Smooth muscle cell (in vitro differentiated cells): ENCODE measurements around the gene KLRK1. TPM values are rescaled to one million over a fixed set of nuclear protein-coding genes. Genes with fewer than 3 reads are reported as not detected.

Experiments
- DNase-seq: peaks from one replicate; lab custom pipeline; 2025; ENCODE audit not compliant: unreplicated experiment; lab: John Stamatoyannopoulos, UW
- H2AFZ ChIP-seq: fragments of 200-600 bp; sonication (generic); 2 replicates; pipeline ENCODE4 v1.6.0; 2016; ENCODE audit warnings: antibody characterized with exemption, low read depth, mild to moderate bottlenecking
- H3F3A ChIP-seq: fragments of 200-600 bp; sonication (generic); 2 replicates; pipeline ENCODE4 v1.6.0; 2017; ENCODE audit warnings: antibody characterized with exemption, low read depth
- H3K27ac ChIP-seq: fragments of 200-600 bp; sonication (generic); 2 replicates; pipeline ENCODE4 v1.5.1; 2016; ENCODE audit warnings: low read depth, mild to moderate bottlenecking
- H3K27me3 ChIP-seq: fragments of 200-600 bp; sonication (generic); 2 replicates; pipeline ENCODE4 v1.6.1; 2016; ENCODE audit warnings: low read depth, mild to moderate bottlenecking
- H3K36me3 ChIP-seq: fragments of 200-600 bp; sonication (generic); 2 replicates; pipeline ENCODE4 v1.5.1; 2016; ENCODE audit warnings: low read depth
- H3K4me1 ChIP-seq: fragments of 200-600 bp; sonication (generic); 2 replicates; pipeline ENCODE4 v1.5.1; 2016; ENCODE audit warnings: low read depth
- H3K4me2 ChIP-seq: fragments of 200-600 bp; sonication (generic); 2 replicates; pipeline ENCODE4 v1.6.0; 2016; ENCODE audit warnings: mild to moderate bottlenecking
- H3K4me3 ChIP-seq: fragments of 200-600 bp; sonication (generic); 2 replicates; pipeline ENCODE4 v1.5.1; 2016; ENCODE audit warnings: mild to moderate bottlenecking
- H3K79me2 ChIP-seq: fragments of 200-600 bp; sonication (generic); 2 replicates; pipeline ENCODE4 v1.6.0; 2016; ENCODE audit warnings: low read depth, mild to moderate bottlenecking
- H3K9ac ChIP-seq: fragments of 200-600 bp; sonication (generic); 2 replicates; pipeline ENCODE4 v1.6.0; 2016; ENCODE audit warnings: low read depth
- H3K9me3 ChIP-seq: fragments of 200-600 bp; sonication (generic); replicated peaks from 2 replicates; pipeline ENCODE4 v1.5.1; 2016; ENCODE audit warnings: low read depth
- H4K20me1 ChIP-seq: fragments of 200-600 bp; sonication (generic); 2 replicates; pipeline ENCODE4 v1.6.0; 2016; ENCODE audit warnings: low read depth
- CTCF ChIP-seq: fragments of 200-600 bp; sonication (generic); IDR thresholded peaks from 2 replicates; pipeline ENCODE4 v1.5.1; 2017; ENCODE audit warnings: borderline replicate concordance, mild to moderate bottlenecking, antibody characterized with exemption; ENCODE audit not compliant: insufficient read depth, poor library complexity, severe bottlenecking
- WGBS: methylation state at CpG from one replicate; pipeline ENCODE4 v1.1.7; 2016; ENCODE audit warnings: low lambda C conversion rate; 5-methylcytosine and 5-hydroxymethylcytosine counted together
- polyA plus RNA-seq: library from polyadenylated mRNA; unstranded; fragments of >200 nt; fragmentation: Nextera tagmentation; extraction: Ambion mirVana; gene quantifications from 2 replicates; pipeline ENCODE4 v1.2.1, GENCODE V29; 2016
- total RNA-seq: library from RNA; depleted of rRNA; stranded (reverse); fragments of >200 nt; gene quantifications from 2 replicates; pipeline ENCODE4 v1.2.3, GENCODE V29; 2014

KLRK1 gene
- total and polyA plus RNA-seq, 2 experiments from 2014 or later, result not detected

DNA sequence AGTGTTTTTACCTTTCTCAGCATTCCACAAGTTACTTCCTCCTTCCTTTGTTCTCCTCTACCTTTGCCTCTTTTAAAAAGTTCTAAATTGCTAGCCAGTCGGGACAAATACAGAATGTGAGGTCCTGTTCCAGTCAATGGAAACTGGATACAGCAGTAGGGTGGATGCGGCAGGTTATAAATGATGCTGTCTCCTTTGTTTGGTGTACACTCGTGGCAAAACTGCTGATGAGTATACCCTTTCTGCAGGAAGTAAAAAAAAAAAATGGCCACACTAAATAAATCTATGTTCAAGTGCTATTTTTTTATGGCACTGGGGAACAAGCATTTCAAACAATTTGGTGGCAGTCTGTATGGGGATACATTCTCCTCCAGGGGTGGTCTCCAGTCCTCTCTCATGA lies 27.5 kb downstream of the KLRK1 start:
- H3K4me1 ChIP-seq, result peaks cover 42% of the 10 kb centered on the region

DNA sequence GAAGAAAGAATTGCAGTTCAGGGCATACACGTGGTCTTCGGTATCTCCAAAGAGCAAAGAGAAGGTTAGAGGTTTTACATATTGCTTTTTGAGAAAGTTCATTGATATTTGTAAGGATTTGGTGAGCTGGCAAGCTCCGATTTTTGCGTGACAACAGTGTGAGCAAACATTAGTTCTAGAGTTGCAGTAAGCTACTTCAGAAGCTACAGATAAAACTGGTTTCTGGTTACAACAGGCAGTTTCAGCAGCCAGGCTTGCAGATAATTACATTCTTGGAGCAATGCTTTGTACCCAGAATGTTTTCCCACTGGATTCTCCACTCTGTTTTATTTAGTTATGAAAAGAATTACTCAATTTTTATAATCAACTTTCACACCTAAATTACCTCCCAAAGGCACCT lies 28.2 kb downstream of the KLRK1 start:
- peak overlapping the region; percentile 17 for H3K4me3 ChIP-seq
- H3K9me3 ChIP-seq, result no peaks in the 10 kb centered on the region
- peaks cover 42% of the 10 kb centered on the region for H3K4me1 ChIP-seq
- H3K27me3 ChIP-seq, result no peaks in the 10 kb centered on the region
- H4K20me1 ChIP-seq, result no peaks in the 10 kb centered on the region
- H2AFZ ChIP-seq, result peak overlapping the region; percentile 29
- WGBS, result 25% methylated on average over 4 of the region's 4 CpGs
- H3K4me2 ChIP-seq, result peak overlapping the region; percentile 83
- peaks cover 16% of the 10 kb centered on the region for H3F3A ChIP-seq
- no peak for TF ChIP-seq CTCF
- DNase-seq, result no peak
- peak overlapping the region; percentile 58 for H3K9ac ChIP-seq
- H3K36me3 ChIP-seq, result no peaks in the 10 kb centered on the region
- H3K79me2 ChIP-seq, result no peaks in the 10 kb centered on the region
- peak overlapping the region; percentile 92 for H3K27ac ChIP-seq

More for the DNA sequence above, 27.5 kb downstream of the KLRK1 start:
- Histone ChIP-seq H3K36me3 (no peaks in the 10 kb centered on the region), H2AFZ (peak overlapping the region; percentile 29), H3K4me2 (peak overlapping the region; percentile 83), H3K9me3 (no peaks in the 10 kb centered on the region), H3K27me3 (no peaks in the 10 kb centered on the region), H3K9ac (peak overlapping the region; percentile 58), H3F3A (peaks cover 16% of the 10 kb centered on the region), H3K79me2 (no peaks in the 10 kb centered on the region), H3K4me3 (peak overlapping the region; percentile 54), H4K20me1 (no peaks in the 10 kb centered on the region), H3K27ac (peak overlapping the region; percentile 92)
- 59% methylated on average over 3 of the region's 3 CpGs for WGBS
- no peak for TF ChIP-seq CTCF
- DNase-seq, result no peak

- peak overlapping the region; percentile 58 for H3K9ac ChIP-seq
- H2AFZ ChIP-seq, result peak overlapping the region; percentile 29
- no peaks in the 10 kb centered on the region for H4K20me1 ChIP-seq
- no peaks in the 10 kb centered on the region for H3K9me3 ChIP-seq
- no peak for DNase-seq
- peaks cover 16% of the 10 kb centered on the region for H3F3A ChIP-seq
- peaks cover 39% of the 10 kb centered on the region for H3K4me1 ChIP-seq
- H3K27ac ChIP-seq, result peak overlapping the region; percentile 92
- TF ChIP-seq CTCF, result no peak
- no peaks in the 10 kb centered on the region for H3K36me3 ChIP-seq
- no peak overlapping the region for H3K4me3 ChIP-seq
- WGBS, result 83% methylated on average over 4 of the region's 4 CpGs
- no peaks in the 10 kb centered on the region for H3K79me2 ChIP-seq
- peak overlapping the region; percentile 83 for H3K4me2 ChIP-seq
- H3K27me3 ChIP-seq, result no peaks in the 10 kb centered on the region
These were observed 28.8 kb downstream of the KLRK1 start for GRCh38 chr12:10361084-10361483.

- 100% methylated on average over 1 of the region's 1 CpG for WGBS
- Histone ChIP-seq H3F3A (peaks cover 16% of the 10 kb centered on the region), H3K27ac (no peak overlapping the region), H3K4me1 (peaks cover 29% of the 10 kb centered on the region), H3K36me3 (no peaks in the 10 kb centered on the region), H2AFZ (no peak overlapping the region), H3K9me3 (no peaks in the 10 kb centered on the region), H3K27me3 (no peaks in the 10 kb centered on the region), H3K4me3 (no peak overlapping the region), H4K20me1 (no peaks in the 10 kb centered on the region), H3K79me2 (no peaks in the 10 kb centered on the region), H3K9ac (no peak overlapping the region), H3K4me2 (no peak overlapping the region)
- no peak for DNase-seq
- TF ChIP-seq CTCF, result no peak
These were observed 30.9 kb downstream of the KLRK1 start for GRCh38 chr12:10358969-10359368.
